Caki2 (cell line): ENCODE results near the gene PLCB1. TPM values are rescaled to one million over a fixed set of nuclear protein-coding genes. Genes with fewer than 3 reads are reported as not detected.

Experiments
- DNase-seq: peaks from one replicate; pipeline ENCODE4 v3.0.0-alpha.2; 2015; ENCODE audit warnings: low read depth
- in situ Hi-C: cut with HindIII; loops from 2 replicates; pipeline ENCODE4 v1.10.0; 2016; ENCODE audit warnings: low sequenced_read_pairs, low pct_unique_long_range_greater_than_20kb, mixed read lengths
- total RNA-seq: library from RNA; depleted of rRNA; stranded (reverse); fragments of >200 nt; shearing (Covaris generic); gene quantifications from 2 replicates; pipeline ENCODE4 v1.2.3, GENCODE V29; 2014; ENCODE audit warnings: low replicate concordance

The PLCB1 gene
- total RNA-seq, 1 experiment from 2014 or later = 2.4 TPM

GRCh38 chr20:8648466-8648865 lies 516.4 kb downstream of the PLCB1 start:
- in situ Hi-C loops = no loop called here
- DNase-seq = no peak

GRCh38 chr20:8652396-8652795 lies 520.3 kb downstream of the PLCB1 start:
- no peak for DNase-seq

GRCh38 chr20:8654486-8654885 lies 522.4 kb downstream of the PLCB1 start:
- DNase-seq = no peak
- in situ Hi-C loops = no loop called here

More at GRCh38 chr20:8652396-8652795, 520.3 kb downstream of the PLCB1 start:
- in situ Hi-C loops = no loop called here

GRCh38 chr20:8656335-8656734 lies 524.3 kb downstream of the PLCB1 start:
- in situ Hi-C loops = no loop called here
- DNase-seq = no peak

GRCh38 chr20:8657664-8658063 lies 525.6 kb downstream of the PLCB1 start:
- in situ Hi-C loops = no loop called here
- no peak for DNase-seq

- no peak for DNase-seq
- in situ Hi-C loops = no loop called here
Measured at GRCh38 chr20:8658103-8658502, 526.0 kb downstream of the PLCB1 start.

GRCh38 chr20:8661229-8661952 lies 529.3 kb downstream of the PLCB1 start:
- DNase-seq = no peak
- in situ Hi-C loops = no loop called here

GRCh38 chr20:8662433-8662954 lies 530.4 kb downstream of the PLCB1 start:
- DNase-seq = no peak

GRCh38 chr20:8663424-8663823 lies 531.4 kb downstream of the PLCB1 start:
- in situ Hi-C loops = no loop called here
- DNase-seq = no peak

More at GRCh38 chr20:8662433-8662954, 530.4 kb downstream of the PLCB1 start:
- in situ Hi-C loops = no loop called here

- in situ Hi-C loops = no loop called here
- no peak for DNase-seq
Measured at GRCh38 chr20:8664778-8665177, 532.7 kb downstream of the PLCB1 start.

GRCh38 chr20:8667306-8667705 lies 535.2 kb downstream of the PLCB1 start:
- DNase-seq = no peak
- in situ Hi-C loops = no loop called here

- in situ Hi-C loops = no loop called here
- DNase-seq = no peak
Measured at GRCh38 chr20:8670207-8670892, 538.3 kb downstream of the PLCB1 start.

- no peak for DNase-seq
- in situ Hi-C loops = no loop called here
Measured at GRCh38 chr20:8670893-8671215, 538.8 kb downstream of the PLCB1 start.

- DNase-seq = no peak
- in situ Hi-C loops = no loop called here
Measured at GRCh38 chr20:8671370-8671961, 539.4 kb downstream of the PLCB1 start.

GRCh38 chr20:8673116-8673515 lies 541.0 kb downstream of the PLCB1 start:
- no peak for DNase-seq
- in situ Hi-C loops = no loop called here

GRCh38 chr20:8675896-8676295 lies 543.8 kb downstream of the PLCB1 start:
- in situ Hi-C loops = no loop called here
- DNase-seq = no peak

GRCh38 chr20:8678098-8678776 lies 546.2 kb downstream of the PLCB1 start:
- in situ Hi-C loops = no loop called here
- DNase-seq = no peak

- in situ Hi-C loops = no loop called here
- no peak for DNase-seq
Measured at GRCh38 chr20:8689337-8689736, 557.3 kb downstream of the PLCB1 start.

GRCh38 chr20:8690074-8690473 lies 558.0 kb downstream of the PLCB1 start:
- DNase-seq = no peak
- in situ Hi-C loops = no loop called here
